Mesenteric fat pad (tissue), 1 donor: ENCODE data around the gene NXN. TPM values are rescaled to one million over a fixed set of nuclear protein-coding genes. Genes with fewer than 3 reads are reported as not detected.
"Not testable (repeated sequence)": the region's sequence is repeated elsewhere in the genome, so short reads cannot be mapped to it uniquely, and the experiment has no call there.

Source experiments
- DNase-seq: peaks from one replicate; pipeline ENCODE4 v3.0.0-alpha.2; 2020; ENCODE audit warnings: low spot score
- total RNA-seq: library from RNA; stranded (reverse); fragmentation: NEBNext Ultra II Directional; extraction: Animal tissue kit (Norgen Biotek cat#: 25700); gene quantifications from one replicate; pipeline ENCODE4 v1.2.1, GENCODE V29; 2021
- donor health status: DM: yes; HTN: yes; CAD: no.

NXN gene
- total RNA-seq, 1 donor from 2014 or later: 20.7 TPM

GRCh38 chr17:923633-924032, 55.9 kb downstream of the NXN start:
- no peak for DNase-seq

GRCh38 chr17:921161-921560, 58.4 kb downstream of the NXN start:
- no peak for DNase-seq

- no peak for DNase-seq
Observed at GRCh38 chr17:920190-920589, 59.4 kb downstream of the NXN start.

- no peak for DNase-seq
Observed at GRCh38 chr17:917941-918740, 61.4 kb downstream of the NXN start.

- no peak for DNase-seq
Observed at GRCh38 chr17:917391-917811, 62.2 kb downstream of the NXN start.

GRCh38 chr17:916315-916714, 63.3 kb downstream of the NXN start:
- DNase-seq: no peak

GRCh38 chr17:915538-916201, 63.9 kb downstream of the NXN start:
- DNase-seq: no peak

- DNase-seq: no peak
Observed at GRCh38 chr17:914561-914960, 65.0 kb downstream of the NXN start.

GRCh38 chr17:913207-913606, 66.4 kb downstream of the NXN start:
- DNase-seq: no peak

GRCh38 chr17:909642-910323, 69.8 kb downstream of the NXN start:
- DNase-seq: no peak

GRCh38 chr17:907725-908124, 71.9 kb downstream of the NXN start:
- no peak for DNase-seq

GRCh38 chr17:905708-906107, 73.9 kb downstream of the NXN start:
- DNase-seq: not testable (repeated sequence)

- DNase-seq: no peak
Observed at GRCh38 chr17:903691-904481, 75.7 kb downstream of the NXN start.

GRCh38 chr17:902463-902862, 77.1 kb downstream of the NXN start:
- DNase-seq: no peak

- DNase-seq: no peak
Observed at GRCh38 chr17:901964-902363, 77.6 kb downstream of the NXN start.

GRCh38 chr17:901191-901950, 78.2 kb downstream of the NXN start:
- no peak for DNase-seq

- DNase-seq: no peak
Observed at GRCh38 chr17:900336-900934, 79.1 kb downstream of the NXN start.

GRCh38 chr17:897970-898619, 81.5 kb downstream of the NXN start:
- no peak for DNase-seq

GRCh38 chr17:896953-897661, 82.5 kb downstream of the NXN start:
- DNase-seq: no peak
